ENCODE data around the gene C12orf76.
"Not testable (repeated sequence)": the region's sequence is repeated elsewhere in the genome, so short reads cannot be mapped to it uniquely, and the experiment has no call there.

- TF ChIP-seq EZH2phosphoT487 (IDR thresholded peaks at IDR 0.05; ENCODE audit: borderline replicate concordance, low read depth); MXI1 (IDR thresholded peaks at IDR 0.05; ENCODE audit: low read depth, low read length); REST (IDR thresholded peaks at IDR 0.05; ENCODE audit: low read depth, low read length): not testable (repeated sequence)
- TF ChIP-seq, protein P1, sequence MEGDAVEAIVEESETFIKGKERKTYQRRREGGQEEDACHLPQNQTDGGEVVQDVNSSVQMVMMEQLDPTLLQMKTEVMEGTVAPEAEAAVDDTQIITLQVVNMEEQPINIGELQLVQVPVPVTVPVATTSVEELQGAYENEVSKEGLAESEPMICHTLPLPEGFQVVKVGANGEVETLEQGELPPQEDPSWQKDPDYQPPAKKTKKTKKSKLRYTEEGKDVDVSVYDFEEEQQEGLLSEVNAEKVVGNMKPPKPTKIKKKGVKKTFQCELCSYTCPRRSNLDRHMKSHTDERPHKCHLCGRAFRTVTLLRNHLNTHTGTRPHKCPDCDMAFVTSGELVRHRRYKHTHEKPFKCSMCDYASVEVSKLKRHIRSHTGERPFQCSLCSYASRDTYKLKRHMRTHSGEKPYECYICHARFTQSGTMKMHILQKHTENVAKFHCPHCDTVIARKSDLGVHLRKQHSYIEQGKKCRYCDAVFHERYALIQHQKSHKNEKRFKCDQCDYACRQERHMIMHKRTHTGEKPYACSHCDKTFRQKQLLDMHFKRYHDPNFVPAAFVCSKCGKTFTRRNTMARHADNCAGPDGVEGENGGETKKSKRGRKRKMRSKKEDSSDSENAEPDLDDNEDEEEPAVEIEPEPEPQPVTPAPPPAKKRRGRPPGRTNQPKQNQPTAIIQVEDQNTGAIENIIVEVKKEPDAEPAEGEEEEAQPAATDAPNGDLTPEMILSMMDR (IDR thresholded peaks at IDR 0.05): not testable (repeated sequence)
Measured at GRCh38 chr12:110056643-110057042, 8.3 kb upstream of the C12orf76 start.
